HepG2 (cell line): Measurements from ENCODE around the gene PRMT7. TPM values are rescaled to one million over a fixed set of nuclear protein-coding genes. Genes with fewer than 3 reads are reported as not detected.

Source experiments
- ATAC-seq: fragments of 200-7000 bp; cut with Tn5 transposase; 3 replicates; pipeline ENCODE4 v1.9.1; 2020; ENCODE audit warnings: mild to moderate bottlenecking, moderate library complexity
- BruUV-seq: library from RNA; stranded (reverse); fragments of 400-500 nt; replicated peaks from 2 replicates; lab custom pipeline; 2021; lab: Mats Ljungman, UMichigan
- CTCF ChIA-PET: fragments of 300-600 bp; formaldehyde crosslinking; extraction: SDS; loops from one replicate; lab custom pipeline; 2021; ENCODE audit warnings: low total read pairs, inconsistent platforms, low intra/inter-chr PET ratio; lab: Yijun Ruan, JAX
- POLR2A ChIA-PET: fragments of 350-600 bp; sonication (Branson Sonifier 250); formaldehyde crosslinking; loops from one replicate; lab custom pipeline; 2020; ENCODE audit warnings: antibody characterized with exemption, inconsistent platforms; lab: Yijun Ruan, JAX
- DNase-seq: peaks from one replicate; pipeline ENCODE4 v3.0.0-alpha.2; 2015; ENCODE audit warnings: low spot score
- FAIRE-seq: peaks from 3 replicates; lab custom pipeline; 2011; peaks lifted over from hg19 to GRCh38; lab: Jason Lieb, UNC
- H2AFZ ChIP-seq: one replicate; pipeline ENCODE4 v1.6.1; 2011; ENCODE audit warnings: low read length, inconsistent platforms
- H3K27ac ChIP-seq: fragments of 300-600 bp; 3 replicates; pipeline ENCODE4 v1.8.0; 2011; ENCODE audit warnings: mixed run types, mild to moderate bottlenecking, mixed read lengths, low read length, inconsistent platforms; ENCODE audit not compliant: insufficient read depth; ENCODE audit errors: extremely low read length
- H3K27me3 ChIP-seq, 2 experiments: fragments of 200-600 bp in 1 of 2; 2 replicates in 1 of 2; 3 replicates in 1 of 2; pipeline versions ENCODE4 v1.6.0 to v1.8.0; 2011; ENCODE audit warnings: low read length in 2 of 2, mild to moderate bottlenecking in 2 of 2, moderate library complexity in 2 of 2, inconsistent platforms in 1 of 2; ENCODE audit not compliant: insufficient read depth in 2 of 2, control insufficient read depth in 1 of 2
- H3K36me3 ChIP-seq, 2 experiments: fragments of 200-600 bp in 1 of 2; replicated peaks in 1 of 2; 2 replicates in 1 of 2; 3 replicates in 1 of 2; pipeline versions ENCODE4 v1.5.1 to v1.8.0; 2011; ENCODE audit warnings: low read length in 2 of 2, inconsistent platforms in 1 of 2; ENCODE audit not compliant: insufficient read depth in 2 of 2, control insufficient read depth in 1 of 2
- H3K4me1 ChIP-seq: 2 replicates; pipeline ENCODE4 v1.5.1; 2012; ENCODE audit warnings: low read length, inconsistent platforms; ENCODE audit not compliant: insufficient read depth
- H3K4me2 ChIP-seq: 2 replicates; pipeline ENCODE4 v1.6.0; 2011; ENCODE audit warnings: low read depth, low read length, inconsistent platforms
- H3K4me3 ChIP-seq, 3 experiments: fragments of 200-600 bp in 1 of 3; sonication (generic), shearing (Covaris generic) in 1 of 3; replicated peaks in 1 of 3; 2 replicates each; pipeline ENCODE4 v1.5.1; 2011 to 2016; ENCODE audit warnings: low read length in 3 of 3, inconsistent platforms in 2 of 3, low read depth in 2 of 3, mild to moderate bottlenecking in 2 of 3, control low read depth in 1 of 3, mixed read lengths in 1 of 3; ENCODE audit not compliant: insufficient read depth in 1 of 3
- H3K79me2 ChIP-seq: one replicate; pipeline ENCODE4 v1.6.1; 2011; ENCODE audit warnings: low read length, inconsistent platforms; ENCODE audit not compliant: insufficient read depth
- H3K9ac ChIP-seq: 2 replicates; pipeline ENCODE4 v1.6.0; 2011; ENCODE audit warnings: mild to moderate bottlenecking, low read depth, low read length, inconsistent platforms; ENCODE audit not compliant: insufficient read depth
- H3K9me3 ChIP-seq: 2 replicates; pipeline ENCODE4 v1.5.1; 2012; ENCODE audit warnings: mild to moderate bottlenecking, low read length
- H4K20me1 ChIP-seq: 2 replicates; pipeline ENCODE4 v1.6.0; 2011; ENCODE audit warnings: inconsistent platforms, mild to moderate bottlenecking, low read length, moderate library complexity; ENCODE audit not compliant: insufficient read depth
- AGO1 ChIP-seq: fragments of 200-400 bp; formaldehyde crosslinking; IDR thresholded peaks from 2 replicates; pipeline ENCODE4 v1.6.1; 2017; ENCODE audit warnings: mild to moderate bottlenecking, low read depth, low read length, moderate library complexity; ENCODE audit not compliant: poor library complexity, severe bottlenecking
- ARID5B ChIP-seq: IDR thresholded peaks from 2 replicates; pipeline ENCODE4 v1.4.0; 2020; ENCODE audit warnings: mild to moderate bottlenecking, missing genetic modification reagents
- CEBPG ChIP-seq: IDR thresholded peaks from 2 replicates; pipeline ENCODE4 v1.6.1; 2016
- CREM ChIP-seq, 2 experiments: sonication (generic) in 1 of 2; formaldehyde crosslinking in 1 of 2; IDR thresholded peaks; 2 replicates each; pipeline versions ENCODE4 v1.4.0 to v1.6.1; 2016 to 2020; ENCODE audit warnings: antibody characterized with exemption in 1 of 2, mild to moderate bottlenecking in 1 of 2, missing genetic modification reagents in 1 of 2
- DBP ChIP-seq: sonication (generic); formaldehyde crosslinking; IDR thresholded peaks from 2 replicates; pipeline ENCODE4 v1.4.0; 2020; ENCODE audit warnings: missing genetic modification reagents; ENCODE audit errors: not compliant biosample characterization
- DPF2 ChIP-seq: sonication (generic); formaldehyde crosslinking; IDR thresholded peaks from 2 replicates; pipeline ENCODE4 v1.4.0; 2020; ENCODE audit warnings: mild to moderate bottlenecking, low read depth, missing genetic modification reagents, borderline replicate concordance
- FOXP1 ChIP-seq, 2 experiments: fragments of 450-650 bp in 1 of 2; IDR thresholded peaks; 2 replicates each; pipeline ENCODE4 v1.6.1; 2017 to 2018; ENCODE audit warnings: antibody characterized with exemption in 1 of 2
- KDM4B ChIP-seq: sonication (generic); formaldehyde crosslinking; IDR thresholded peaks from 2 replicates; pipeline ENCODE4 v1.4.0; 2020; ENCODE audit warnings: missing genetic modification reagents
- KLF15 ChIP-seq: sonication (generic); formaldehyde crosslinking; IDR thresholded peaks from 2 replicates; pipeline ENCODE4 v1.8.1; 2023; ENCODE audit warnings: borderline replicate concordance, mild to moderate bottlenecking, inconsistent platforms, missing genetic modification reagents, mixed read lengths
- LCORL ChIP-seq, 2 experiments: fragments of 450-650 bp in 1 of 2; sonication (generic) in 1 of 2; formaldehyde crosslinking in 1 of 2; IDR thresholded peaks; 2 replicates each; pipeline versions ENCODE4 v1.5.0 to v1.6.1; 2017 to 2020; ENCODE audit warnings: antibody characterized with exemption in 1 of 2, missing genetic modification reagents in 1 of 2
- TP53 ChIP-seq: sonication (generic); formaldehyde crosslinking; conservative IDR thresholded peaks from 2 replicates; pipeline ENCODE4 v1.4.0; 2020; ENCODE audit warnings: missing genetic modification reagents
- U2AF2 ChIP-seq: fragments of 200-400 bp; formaldehyde crosslinking; IDR thresholded peaks from 2 replicates; pipeline ENCODE4 v1.6.1; 2017; ENCODE audit warnings: low read depth, mild to moderate bottlenecking, low read length
- ZNF674 ChIP-seq: sonication (generic); formaldehyde crosslinking; IDR thresholded peaks from 2 replicates; pipeline ENCODE4 v1.5.0; 2020; ENCODE audit warnings: low read depth, mild to moderate bottlenecking, missing genetic modification reagents
- ZNF770 ChIP-seq: sonication (generic); formaldehyde crosslinking; IDR thresholded peaks from 2 replicates; pipeline ENCODE4 v1.5.0; 2020; ENCODE audit warnings: mild to moderate bottlenecking, missing genetic modification reagents
- ZSCAN21 ChIP-seq: sonication (generic); formaldehyde crosslinking; IDR thresholded peaks from 2 replicates; pipeline ENCODE4 v1.8.0; 2022; ENCODE audit warnings: mild to moderate bottlenecking, missing genetic modification reagents, moderate library complexity, borderline replicate concordance
- ZUFSP ChIP-seq: sonication (generic); formaldehyde crosslinking; IDR thresholded peaks from 2 replicates; pipeline ENCODE4 v1.9.0; 2021; ENCODE audit warnings: missing genetic modification reagents, mild to moderate bottlenecking, borderline replicate concordance
- WGBS: methylation state at CpG from one replicate; pipeline ENCODE4 v1.1.6; 2017; ENCODE audit warnings: low lambda C conversion rate; 5-methylcytosine and 5-hydroxymethylcytosine counted together
- in situ Hi-C: cut with HindIII; loops from 2 replicates; pipeline ENCODE4 v1.10.0; 2017; ENCODE audit warnings: low pct_unique_long_range_greater_than_20kb; ENCODE audit not compliant: extremely low pct_ligation_motif_present
- intact Hi-C: fragments of 100-400 bp; cut with micrococcal nuclease; formaldehyde crosslinking; loops from one replicate; pipeline ENCODE4 v1.10.0; 2022; ENCODE audit not compliant: unreplicated experiment
- polyA plus RNA-seq, 8 experiments: library from polyadenylated mRNA; depleted of rRNA in 3 of 8; stranded (reverse) in 7 of 8; unstranded in 1 of 8; fragments of >200 nt; fragmentation: Illumina TruSeq in 4 of 8; extraction: Trizol in 4 of 8; gene quantifications; 2 replicates each; pipeline versions ENCODE4 v1.2.1 to v1.2.3, GENCODE V29; 2011 to 2016; ENCODE audit warnings: low read depth in 4 of 8, missing spikeins in 1 of 8, mixed read lengths in 1 of 8; ENCODE audit not compliant: insufficient read depth in 1 of 8
- total RNA-seq, 5 experiments: library from RNA; depleted of rRNA; stranded (reverse); fragments of >200 nt; fragmentation: Illumina TruSeq; extraction: Trizol; gene quantifications; 2 replicates each; pipeline ENCODE4 v1.2.3, GENCODE V29; 2016; ENCODE audit warnings: low read depth in 1 of 5

PRMT7 gene
- total and polyA plus RNA-seq, 2 of the 13 experiments (the other 11 are each of a cell fraction or from before 2014, with no cell fraction given) = 47.5 to 55.0 TPM

GRCh38 chr16:68385371-68385770, 74.6 kb downstream of the PRMT7 start:
- ATAC-seq (no peak), DNase-seq (no peak), FAIRE-seq (no peak)
- Histone ChIP-seq H3K9ac (no peak overlapping the region), H3K27me3 (peaks cover 0 to 22% of the 10 kb centered on the region in 2 experiments; a peak in 4 of 5 replicates), H2AFZ (no peak overlapping the region), H3K79me2 (no peaks in the 10 kb centered on the region), H3K9me3 (no peaks in the 10 kb centered on the region), H3K4me2 (no peak overlapping the region), H3K4me1 (peaks cover 28% of the 10 kb centered on the region), H3K4me3 (no peak overlapping the region), H3K27ac (no peak overlapping the region), H4K20me1 (no peaks in the 10 kb centered on the region), H3K36me3 (no peaks in the 10 kb centered on the region)
- CTCF ChIA-PET = no interaction called here
- 23% methylated on average over 6 of the region's 6 CpGs for WGBS
- intact Hi-C loops (loop anchor here (10.0 kb wide), 1 partner anchor 59 kb away; the partner anchor contains the start of gene SMPD3), in situ Hi-C loops (no loop called here)
- POLR2A ChIA-PET = no interaction called here
- no TSS peak for BruUV-seq
- TF ChIP-seq DPF2 (CRISPR knock-in tag) = no peak
- TF ChIP-seq ZSCAN21 (CRISPR knock-in tag) = no peak
- no peak for TF ChIP-seq LCORL (IDR thresholded peaks at IDR 0.05)
- no peak for TF ChIP-seq LCORL (CRISPR knock-in tag; IDR thresholded peaks at IDR 0.05)
- no peak for TF ChIP-seq ZUFSP
- no peak for TF ChIP-seq KDM4B (CRISPR knock-in tag)
- no peak for TF ChIP-seq ARID5B (CRISPR knock-in tag)
- no peak for TF ChIP-seq TP53
- TF ChIP-seq CREM (IDR thresholded peaks at IDR 0.05) = no peak
- TF ChIP-seq CREM (CRISPR knock-in tag; IDR thresholded peaks at IDR 0.05) = no peak
- no peak for TF ChIP-seq ZNF674 (CRISPR knock-in tag)
- no peak for TF ChIP-seq KLF15 (CRISPR knock-in tag)
- no peak for TF ChIP-seq FOXP1 (IDR thresholded peaks at IDR 0.05)
- no peak for TF ChIP-seq FOXP1 (CRISPR knock-in tag; IDR thresholded peaks at IDR 0.05)
- TF ChIP-seq ZNF770 = no peak
- no peak for TF ChIP-seq DBP (CRISPR knock-in tag)
- TF ChIP-seq U2AF2 = no peak
- TF ChIP-seq CEBPG (CRISPR knock-in tag) = no peak
- TF ChIP-seq AGO1 = no peak
